Parathyroid adenoma (tissue), 2 donors: ENCODE results near the gene CCBE1.
A peak's percentile ranks its signal among the peaks of the same experiment; 100 is the strongest.

Experiments used
- H2AFZ ChIP-seq: fragments of 300-600 bp; sonication (generic); one replicate; pipeline ENCODE4 v1.7.0; 2017; ENCODE audit warnings: antibody characterized with exemption, mild to moderate bottlenecking
- H3K27ac ChIP-seq: fragments of 300-600 bp; sonication (generic); one replicate; pipeline ENCODE4 v1.7.0; 2017
- H3K27me3 ChIP-seq: fragments of 300-600 bp; sonication (generic); one replicate; pipeline ENCODE4 v1.7.0; 2017; ENCODE audit warnings: low read length; ENCODE audit not compliant: control insufficient read depth, insufficient read depth
- H3K36me3 ChIP-seq: fragments of 300-600 bp; sonication (generic); one replicate; pipeline ENCODE4 v1.7.0; 2017; ENCODE audit warnings: low read length; ENCODE audit not compliant: control insufficient read depth, insufficient read depth
- H3K4me1 ChIP-seq: fragments of 300-600 bp; sonication (generic); one replicate; pipeline ENCODE4 v1.7.0; 2017; ENCODE audit warnings: control low read depth
- H3K4me2 ChIP-seq: fragments of 300-600 bp; sonication (generic); one replicate; pipeline ENCODE4 v1.7.0; 2017; ENCODE audit warnings: low read length
- H3K4me3 ChIP-seq: fragments of 300-600 bp; sonication (generic); one replicate; pipeline ENCODE4 v1.7.0; 2017; ENCODE audit warnings: low read depth, low read length
- H3K79me2 ChIP-seq: fragments of 300-600 bp; sonication (generic); one replicate; pipeline ENCODE4 v1.7.0; 2017; ENCODE audit warnings: control low read depth
- H3K9ac ChIP-seq: fragments of 300-600 bp; sonication (generic); one replicate; pipeline ENCODE4 v1.7.0; 2017; ENCODE audit warnings: mild to moderate bottlenecking
- H3K9me3 ChIP-seq: fragments of 300-600 bp; sonication (generic); one replicate; pipeline ENCODE4 v1.7.0; 2017; ENCODE audit warnings: low read length; ENCODE audit not compliant: control insufficient read depth
- CTCF ChIP-seq: fragments of 300-600 bp; sonication (generic); IDR thresholded peaks from one replicate; pipeline ENCODE4 v1.7.0; 2017; ENCODE audit warnings: antibody characterized with exemption, mild to moderate bottlenecking
- donor health status: primary hyperparathyroidism.

CCBE1 gene

GRCh38 chr18:59696311-59697235, 650 bp downstream of the CCBE1 start:
- H3K27ac ChIP-seq = no peak overlapping the region
- peak overlapping the region; percentile 61 for H3K4me3 ChIP-seq
- H2AFZ ChIP-seq = peak overlapping the region; percentile 69
- H3K9me3 ChIP-seq = no peaks in the 10 kb centered on the region
- H3K79me2 ChIP-seq = no peaks in the 10 kb centered on the region
- no peaks in the 10 kb centered on the region for H3K27me3 ChIP-seq
- peak overlapping the region; percentile 83 for H3K4me2 ChIP-seq
- H3K4me1 ChIP-seq = no peaks in the 10 kb centered on the region
- H3K36me3 ChIP-seq = no peaks in the 10 kb centered on the region
- H3K9ac ChIP-seq = no peak overlapping the region
- TF ChIP-seq CTCF = no peak

GRCh38 chr18:59695551-59695950, 1.7 kb downstream of the CCBE1 start:
- H3K4me3 ChIP-seq = no peak overlapping the region
- TF ChIP-seq CTCF = no peak
- no peak overlapping the region for H3K9ac ChIP-seq
- H3K27me3 ChIP-seq = no peaks in the 10 kb centered on the region
- H3K9me3 ChIP-seq = no peaks in the 10 kb centered on the region
- no peak overlapping the region for H3K27ac ChIP-seq
- no peak overlapping the region for H2AFZ ChIP-seq
- H3K4me2 ChIP-seq = no peak overlapping the region
- H3K79me2 ChIP-seq = no peaks in the 10 kb centered on the region
- no peaks in the 10 kb centered on the region for H3K36me3 ChIP-seq
- H3K4me1 ChIP-seq = no peaks in the 10 kb centered on the region

- Histone ChIP-seq H3K36me3 (no peaks in the 10 kb centered on the region), H3K9ac (no peak overlapping the region), H3K27me3 (no peaks in the 10 kb centered on the region), H3K79me2 (no peaks in the 10 kb centered on the region), H3K4me1 (no peaks in the 10 kb centered on the region), H3K27ac (no peak overlapping the region), H3K4me3 (no peak overlapping the region), H3K9me3 (no peaks in the 10 kb centered on the region), H2AFZ (no peak overlapping the region), H3K4me2 (no peak overlapping the region)
- TF ChIP-seq CTCF = no peak
Measured at GRCh38 chr18:59694824-59695223, 2.4 kb downstream of the CCBE1 start.

- no peak overlapping the region for H3K4me2 ChIP-seq
- H3K27ac ChIP-seq = no peak overlapping the region
- no peak for TF ChIP-seq CTCF
- no peaks in the 10 kb centered on the region for H3K27me3 ChIP-seq
- H3K9ac ChIP-seq = no peak overlapping the region
- no peak overlapping the region for H3K4me3 ChIP-seq
- no peaks in the 10 kb centered on the region for H3K9me3 ChIP-seq
- H3K4me1 ChIP-seq = no peaks in the 10 kb centered on the region
- no peak overlapping the region for H2AFZ ChIP-seq
- no peaks in the 10 kb centered on the region for H3K36me3 ChIP-seq
- no peaks in the 10 kb centered on the region for H3K79me2 ChIP-seq
Measured at GRCh38 chr18:59691996-59692395, 5.2 kb downstream of the CCBE1 start.

GRCh38 chr18:59690996-59691395, 6.2 kb downstream of the CCBE1 start:
- H3K9me3 ChIP-seq = no peaks in the 10 kb centered on the region
- TF ChIP-seq CTCF = no peak
- no peak overlapping the region for H2AFZ ChIP-seq
- no peaks in the 10 kb centered on the region for H3K79me2 ChIP-seq
- no peak overlapping the region for H3K4me3 ChIP-seq
- H3K27me3 ChIP-seq = no peaks in the 10 kb centered on the region
- H3K4me2 ChIP-seq = no peak overlapping the region
- H3K4me1 ChIP-seq = no peaks in the 10 kb centered on the region
- H3K9ac ChIP-seq = no peak overlapping the region
- no peak overlapping the region for H3K27ac ChIP-seq
- H3K36me3 ChIP-seq = no peaks in the 10 kb centered on the region
